PC-3 (cell line): ENCODE results near the gene MAML2.

Experiments
- CTCF ChIP-seq: fragments of 300-600 bp; sonication (generic); conservative IDR thresholded peaks from 2 replicates; pipeline ENCODE4 v1.5.1; 2017; ENCODE audit warnings: antibody characterized with exemption, low read depth, mild to moderate bottlenecking, low read length
- EZH2 ChIP-seq: fragments of 300-600 bp; sonication (generic); IDR thresholded peaks from one replicate; pipeline ENCODE4 v1.6.1; 2017; ENCODE audit warnings: antibody characterized with exemption, mild to moderate bottlenecking, low read length; ENCODE audit not compliant: unreplicated experiment
- EZH2phosphoT487 ChIP-seq: fragments of 300-600 bp; sonication (generic); IDR thresholded peaks from 2 replicates; pipeline ENCODE4 v1.6.1; 2018; ENCODE audit warnings: mild to moderate bottlenecking, antibody characterized with exemption, low read length, borderline replicate concordance

- TF ChIP-seq EZH2: no peak
- no peak for TF ChIP-seq CTCF
- TF ChIP-seq EZH2phosphoT487: no peak
These were observed 114.1 kb downstream of the MAML2 start for GRCh38 chr11:96228910-96229309.
